Measurements from ENCODE around the gene HTR4.
A peak's percentile ranks its signal among the peaks of the same experiment; 100 is the strongest.
"Not testable (repeated sequence)": the region's sequence is repeated elsewhere in the genome, so short reads cannot be mapped to it uniquely, and the experiment has no call there.

The HTR4 gene

DNA sequence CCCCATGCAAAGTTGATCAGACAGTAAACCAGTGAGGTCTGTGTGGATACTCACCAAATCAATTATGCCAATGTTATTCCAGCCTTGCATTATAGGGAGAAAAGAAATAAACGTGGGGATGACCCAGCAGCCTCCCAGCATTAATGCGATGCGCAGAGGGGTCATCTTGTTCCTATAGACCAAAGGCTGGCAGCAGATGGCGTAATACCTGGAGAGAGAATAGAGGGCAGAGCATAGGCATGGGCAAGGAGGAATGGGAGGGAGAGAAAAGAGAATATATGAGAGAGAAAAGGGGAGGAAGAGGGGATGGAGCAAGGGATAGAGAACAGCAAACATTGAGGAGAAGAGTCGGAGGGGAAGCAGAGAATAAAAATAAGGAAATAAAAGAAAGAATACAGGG lies 131.2 kb downstream of the HTR4 start:
- DNase-seq: no peak

GRCh38 chr5:148515460-148515859 lies 138.9 kb downstream of the HTR4 start:
- no peak for DNase-seq

GRCh38 chr5:148514344-148514743 lies 140.0 kb downstream of the HTR4 start:
- DNase-seq: no peak

- no peak for DNase-seq
These were observed 141.8 kb downstream of the HTR4 start for GRCh38 chr5:148512498-148512897.

GRCh38 chr5:148511810-148512347 lies 142.4 kb downstream of the HTR4 start:
- no peak for DNase-seq

DNA sequence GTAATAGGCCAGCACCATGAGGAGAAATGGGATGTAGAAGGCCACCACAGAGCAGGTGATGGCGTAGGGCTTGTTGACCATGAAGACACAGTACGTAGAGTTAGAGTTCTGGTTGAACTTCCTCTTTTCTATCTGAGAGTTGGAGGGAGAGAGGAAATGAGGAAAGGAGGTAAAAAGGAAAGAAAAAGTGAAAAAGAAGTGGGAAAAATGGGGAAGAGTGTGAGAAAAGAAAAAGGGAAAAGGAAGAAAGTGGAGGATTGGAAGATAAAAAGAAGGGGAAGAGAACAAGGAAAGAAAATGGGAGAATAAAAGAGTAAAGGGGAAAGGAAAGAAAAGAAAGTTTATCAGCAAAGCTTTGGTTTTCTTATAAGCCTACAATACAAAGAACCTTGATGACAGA lies 144.4 kb downstream of the HTR4 start:
- DNase-seq: no peak

DNA sequence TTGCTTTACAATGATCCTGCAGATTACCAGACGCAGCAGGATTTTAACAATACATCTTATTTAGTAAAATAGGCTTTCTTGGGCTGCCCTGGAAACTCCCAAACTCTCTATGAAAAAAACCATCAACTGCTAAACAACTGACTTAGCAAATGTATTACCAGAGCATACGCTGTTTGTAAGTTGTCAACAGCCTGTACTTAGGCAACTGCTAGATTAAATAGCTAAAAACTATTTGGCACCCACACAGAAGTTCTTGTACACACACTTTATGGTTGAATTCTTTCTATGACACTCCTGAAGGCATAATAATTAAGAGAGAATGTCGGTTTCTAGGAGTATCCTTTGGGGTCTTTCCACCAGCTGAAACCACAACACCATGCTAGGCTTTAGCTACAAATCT lies 146.7 kb downstream of the HTR4 start:
- no peak for DNase-seq

- no peak for DNase-seq
These were observed 154.9 kb downstream of the HTR4 start for GRCh38 chr5:148499452-148499851.

DNA sequence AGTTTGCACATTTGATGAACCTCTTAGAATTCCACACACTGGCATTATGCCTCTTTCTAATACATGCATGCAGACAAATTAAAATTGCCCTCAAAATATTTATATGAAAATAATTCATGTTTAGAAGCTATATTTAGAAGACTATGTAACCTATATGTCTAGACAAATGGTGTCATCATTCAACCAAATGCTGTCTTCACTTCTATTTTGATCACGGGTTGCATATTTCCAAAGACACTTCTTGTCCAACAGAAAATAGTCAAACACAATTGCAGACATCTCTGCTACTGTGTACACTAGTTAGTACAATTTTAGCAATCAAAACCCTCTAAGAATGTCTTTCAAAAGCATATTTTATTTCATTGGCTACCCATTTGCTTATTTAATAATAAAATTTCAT lies 156.6 kb downstream of the HTR4 start:
- DNase-seq: no peak

DNA sequence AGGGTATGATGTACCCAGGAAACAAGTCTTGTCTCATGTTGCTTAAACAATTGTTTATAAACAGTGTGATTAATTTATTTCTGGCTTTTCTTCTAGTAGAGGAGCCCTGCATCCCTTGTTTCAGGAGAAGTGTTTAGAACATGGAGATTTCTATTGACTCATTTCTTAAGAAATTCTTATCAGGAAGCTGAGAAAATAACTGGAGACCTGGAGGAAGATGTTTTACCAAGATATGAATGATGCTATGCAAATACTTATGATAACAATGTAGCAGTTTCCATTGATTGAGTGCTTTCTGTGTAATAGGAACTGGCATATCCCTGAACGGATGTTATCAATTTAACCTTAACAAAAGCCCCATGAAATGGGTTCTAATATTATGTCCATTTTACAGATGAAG lies 162.0 kb downstream of the HTR4 start:
- no peak for DNase-seq

DNA sequence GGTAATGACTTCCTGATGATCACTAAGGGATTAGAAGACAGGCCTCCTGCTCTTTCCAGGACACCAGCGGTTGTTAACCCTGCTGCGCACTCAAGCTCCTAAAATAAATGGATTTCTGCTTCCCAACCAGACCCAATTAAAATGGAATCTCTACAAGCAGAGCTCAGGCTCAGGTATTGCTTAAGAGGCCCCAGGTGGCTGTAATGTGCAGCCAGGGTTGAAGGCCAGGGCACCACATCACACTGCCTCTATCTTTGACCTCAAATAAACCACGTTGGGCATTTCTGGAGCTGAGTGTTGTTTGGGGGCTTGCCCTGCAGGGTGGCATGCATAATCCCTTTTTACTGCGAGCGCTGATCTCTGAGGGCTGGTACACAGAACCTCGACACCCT lies 162.5 kb downstream of the HTR4 start:
- no peak for DNase-seq

GRCh38 chr5:148491015-148491792 lies 163.1 kb downstream of the HTR4 start:
- peak; percentile 23 for DNase-seq

- DNase-seq: no peak
These were observed 165.6 kb downstream of the HTR4 start for GRCh38 chr5:148488757-148489156.

DNA sequence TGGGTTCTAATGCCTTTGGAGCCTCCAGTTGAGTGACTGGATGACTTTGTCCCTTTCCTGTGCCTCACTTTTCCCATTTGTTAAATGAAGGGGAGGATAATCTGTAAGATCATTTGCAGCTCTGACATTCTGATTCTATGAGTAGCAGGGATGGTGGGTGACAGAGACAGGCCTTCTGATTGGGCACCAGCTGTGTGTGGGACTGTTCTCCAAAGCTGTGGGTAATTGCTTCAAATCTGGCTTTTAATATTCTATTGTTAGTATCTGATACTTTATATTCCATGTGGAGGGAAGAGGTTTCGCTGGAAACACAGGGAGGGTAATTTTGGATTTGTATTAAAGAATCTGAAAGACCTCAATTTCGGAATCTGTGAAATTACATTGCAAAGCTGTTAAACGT lies 167.9 kb downstream of the HTR4 start:
- no peak for DNase-seq

DNA sequence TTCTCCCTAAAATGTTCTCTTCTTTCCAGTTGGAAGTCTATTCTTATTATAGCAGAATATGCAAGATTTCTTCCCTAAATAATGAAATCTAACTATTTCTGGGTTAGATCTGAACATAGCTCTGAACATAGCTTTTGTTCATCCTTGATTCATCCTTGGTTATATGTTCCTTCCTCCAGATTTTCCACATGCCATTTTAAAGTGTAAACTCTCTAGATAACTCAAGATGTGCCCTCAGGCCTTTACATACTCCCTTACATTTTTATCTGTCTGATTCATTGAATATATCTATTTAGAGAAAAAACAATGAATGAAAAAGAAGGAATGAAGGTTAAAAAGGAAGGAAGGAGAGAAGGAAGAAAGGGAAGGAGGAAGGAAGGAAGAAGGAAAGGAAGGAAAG lies 169.7 kb downstream of the HTR4 start:
- no peak for DNase-seq

GRCh38 chr5:148483750-148484149 lies 170.6 kb downstream of the HTR4 start:
- DNase-seq: no peak

GRCh38 chr5:148482697-148483462 lies 171.4 kb downstream of the HTR4 start:
- peak; percentile 60 for DNase-seq

DNA sequence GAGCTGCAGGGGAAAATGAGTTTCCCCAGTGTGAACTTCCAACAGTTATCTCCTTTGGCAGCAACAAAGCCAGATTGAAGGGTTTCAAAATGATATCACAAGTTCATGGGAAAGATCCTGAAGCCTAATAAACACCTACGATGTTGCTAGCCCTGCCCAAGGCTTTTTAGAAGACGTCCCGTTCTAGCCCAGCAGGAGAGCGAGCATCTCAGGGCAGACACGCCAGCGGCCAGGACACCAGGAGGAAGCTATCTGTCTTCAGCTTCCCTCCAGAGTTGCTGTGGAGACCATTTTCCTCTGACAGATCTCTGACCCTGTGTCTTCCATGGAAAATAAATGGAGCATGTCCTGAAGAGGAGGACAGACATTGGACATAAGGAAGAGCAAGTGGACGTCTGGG lies 172.1 kb downstream of the HTR4 start:
- no peak for DNase-seq

GRCh38 chr5:148477429-148477828 lies 176.9 kb downstream of the HTR4 start:
- DNase-seq: no peak

- DNase-seq: no peak
These were observed 178.0 kb downstream of the HTR4 start for GRCh38 chr5:148476302-148476701.

DNA sequence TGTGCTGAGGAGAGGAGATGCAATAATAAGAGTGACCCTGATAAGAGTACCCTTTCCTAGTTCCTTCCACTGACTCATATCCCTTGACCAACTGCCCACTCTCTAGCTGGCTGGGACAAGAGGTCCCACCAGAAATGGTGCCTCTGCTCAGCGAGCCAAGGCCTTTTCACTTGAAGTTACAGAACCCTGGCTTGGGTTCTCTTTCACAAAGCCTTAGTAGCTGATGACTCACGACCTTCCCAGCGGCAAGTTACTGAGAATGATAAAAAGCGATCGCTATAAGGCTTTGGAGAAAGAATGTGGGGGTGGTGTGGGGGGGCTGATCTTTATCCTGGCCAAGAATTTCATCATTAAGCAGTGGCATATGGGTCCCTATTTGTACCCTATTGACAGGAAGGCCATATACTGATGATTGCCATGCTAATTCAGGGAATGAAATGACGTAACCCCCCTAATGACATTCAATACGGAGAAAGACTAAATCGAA lies 180.3 kb downstream of the HTR4 start:
- DNase-seq: no peak

GRCh38 chr5:148471379-148471778 lies 182.9 kb downstream of the HTR4 start:
- DNase-seq: no peak

DNA sequence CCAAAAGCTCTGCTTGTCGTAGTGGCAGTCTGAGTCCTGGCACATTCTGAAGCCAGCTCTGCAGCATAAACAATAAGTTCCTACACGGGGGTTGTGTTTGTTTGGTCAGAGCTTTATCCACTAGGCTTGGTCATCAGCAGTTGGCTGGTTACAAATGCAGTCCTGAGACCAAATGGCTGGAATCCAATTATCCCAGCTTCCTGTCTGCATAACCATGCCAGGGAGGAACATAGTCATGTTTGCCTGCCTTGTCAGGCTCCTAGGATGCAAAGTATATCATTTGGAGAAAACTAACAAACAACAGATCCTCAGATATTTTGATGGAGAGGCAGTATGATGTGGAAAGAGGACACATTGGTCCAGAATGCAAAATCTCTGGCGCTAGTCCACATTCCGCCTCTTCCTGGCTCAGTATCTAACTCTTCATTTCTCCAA lies 184.8 kb downstream of the HTR4 start:
- no peak for DNase-seq

- not testable (repeated sequence) for DNase-seq
These were observed 185.6 kb downstream of the HTR4 start for GRCh38 chr5:148468746-148469145.

Data from inflammatory macrophage treated with lipopolysaccharide for 4 hours (primary cell).